Epithelial cell of prostate (primary cell): ENCODE measurements around the gene C17orf78.
"Not testable (repeated sequence)": the region's sequence is repeated elsewhere in the genome, so short reads cannot be mapped to it uniquely, and the experiment has no call there.

ENCODE experiments used
- DNase-seq: peaks from one replicate; pipeline ENCODE4 v3.0.0-alpha.2; 2011; ENCODE audit warnings: low read depth, low spot score
- H3K27ac ChIP-seq: fragments of 450-650 bp; 2 replicates; pipeline ENCODE4 v1.5.1; 2017; ENCODE audit warnings: mild to moderate bottlenecking

C17orf78 gene

DNA sequence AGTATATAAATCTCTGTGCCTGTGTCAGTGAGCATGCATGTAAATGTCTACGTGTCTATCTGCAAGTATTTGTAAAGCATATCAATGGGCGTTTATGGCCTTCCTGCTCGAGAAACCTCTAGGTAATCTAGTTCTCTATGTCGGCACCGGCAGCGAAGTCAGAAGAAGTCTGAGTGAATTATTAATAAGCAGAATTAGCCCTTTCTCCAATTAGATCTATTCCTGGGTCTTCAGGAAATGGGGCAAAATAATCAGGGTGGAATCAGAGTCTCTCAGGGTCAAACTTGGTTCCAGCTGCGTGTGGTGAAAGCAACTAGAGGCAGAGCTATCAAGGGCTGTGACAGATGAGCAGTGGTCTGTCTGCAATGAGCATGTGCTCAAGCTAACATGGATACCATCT is at the start of gene C17orf78:
TSS of gene C17orf78 (plus strand) at position 280 of the 400 bp plus-strand sequence. CDS start at position 388, 108 bp downstream.
- DNase-seq = no peak

DNA sequence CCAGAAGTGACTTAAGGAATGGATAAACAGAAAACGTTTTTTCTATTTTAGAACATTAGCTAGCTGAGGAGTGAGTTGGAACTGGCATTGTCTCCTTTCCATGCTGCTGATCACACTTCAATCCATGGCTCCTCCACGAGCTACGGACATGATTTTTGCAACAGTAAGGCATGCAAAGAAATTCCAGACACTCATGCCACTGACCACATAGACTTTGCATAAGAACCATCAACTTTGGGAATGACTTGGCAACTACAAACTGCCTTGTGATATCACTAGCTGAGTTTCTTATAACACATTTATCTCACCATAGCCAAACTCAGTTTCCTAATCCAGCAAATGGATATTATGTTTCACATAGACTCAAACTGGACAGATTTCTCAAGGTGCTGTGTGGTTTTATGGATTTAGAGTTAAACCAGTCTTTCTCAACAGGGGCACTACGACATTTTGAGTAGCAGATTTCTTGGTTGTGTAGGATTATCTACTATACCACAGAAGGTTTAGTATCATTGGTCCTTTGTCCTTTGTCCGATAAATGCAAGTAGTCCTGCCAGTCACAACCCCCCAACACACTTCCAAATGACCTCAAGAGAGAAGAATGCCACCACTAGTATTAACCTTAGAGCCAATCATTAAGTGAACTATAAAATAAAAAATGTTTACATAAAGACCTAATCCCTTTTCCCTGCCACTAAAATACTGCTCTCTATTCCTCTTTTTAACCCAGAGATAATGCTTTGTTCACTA is 48.3 kb upstream of the C17orf78 start:
- DNase-seq = no peak
- no peak overlapping the region for H3K27ac ChIP-seq

More for the DNA sequence above, at the start of gene C17orf78:
- no peak within 1 kb of the TSS for H3K27ac ChIP-seq

DNA sequence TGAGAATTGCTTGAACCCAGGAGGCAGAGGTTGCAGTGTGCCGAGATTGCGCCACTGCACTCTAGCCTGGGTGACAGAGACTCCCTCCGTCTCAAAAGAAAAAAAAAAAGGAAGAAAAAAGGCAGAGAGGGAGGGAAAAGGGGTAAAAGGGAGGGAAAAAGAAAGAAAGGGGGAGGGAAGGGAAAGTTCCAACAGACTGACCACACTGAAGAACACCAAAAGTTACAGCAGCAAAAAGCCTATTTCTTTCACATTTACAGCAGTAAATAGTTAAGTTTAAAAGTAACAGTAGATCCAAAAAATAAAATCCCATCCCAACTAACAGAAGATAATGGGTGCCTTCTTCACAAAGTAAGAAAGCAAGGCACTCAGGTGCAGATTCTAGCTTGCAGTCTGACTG is 36.9 kb upstream of the C17orf78 start:
- H3K27ac ChIP-seq = no peak overlapping the region
- no peak for DNase-seq

DNA sequence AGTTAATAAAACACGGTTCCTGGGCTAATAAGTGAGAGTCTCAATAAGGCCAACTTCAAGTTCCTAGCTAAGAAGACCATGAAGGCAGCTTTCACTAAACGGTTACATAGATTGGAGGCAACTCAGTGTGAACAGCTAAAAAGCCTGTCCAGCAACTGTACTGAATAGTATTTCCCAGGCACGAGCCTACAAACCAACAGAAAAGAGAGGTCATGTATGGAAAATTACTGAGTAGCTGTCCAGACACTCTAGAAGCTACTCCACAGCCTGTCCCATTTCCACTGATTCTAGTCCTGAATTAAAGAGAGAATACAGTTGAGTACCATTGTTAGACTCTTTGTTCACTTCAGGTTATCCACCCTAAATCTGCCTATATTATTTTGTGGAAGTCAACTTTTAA is 36.5 kb upstream of the C17orf78 start:
- no peak for DNase-seq
- H3K27ac ChIP-seq = no peak overlapping the region

DNA sequence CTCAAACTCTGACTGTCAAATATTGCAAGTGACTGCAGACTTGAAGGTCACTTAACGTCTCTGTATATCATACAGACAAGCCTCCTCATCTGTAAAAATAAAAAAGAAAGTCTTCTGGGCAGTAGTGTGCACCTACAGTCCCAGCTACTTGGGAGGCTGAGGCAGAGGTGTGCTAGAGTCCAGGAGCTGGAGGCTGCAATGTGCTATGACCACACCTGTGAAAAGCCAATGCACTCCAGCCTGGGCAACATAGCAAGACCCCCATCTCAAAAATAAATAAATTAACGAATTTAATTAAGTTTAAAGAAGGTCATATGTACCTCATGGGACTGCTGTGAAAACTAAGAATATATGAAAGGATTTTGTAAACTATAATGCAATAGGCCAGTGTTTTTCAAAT is 35.0 kb upstream of the C17orf78 start:
- no peak overlapping the region for H3K27ac ChIP-seq
- DNase-seq = no peak

DNA sequence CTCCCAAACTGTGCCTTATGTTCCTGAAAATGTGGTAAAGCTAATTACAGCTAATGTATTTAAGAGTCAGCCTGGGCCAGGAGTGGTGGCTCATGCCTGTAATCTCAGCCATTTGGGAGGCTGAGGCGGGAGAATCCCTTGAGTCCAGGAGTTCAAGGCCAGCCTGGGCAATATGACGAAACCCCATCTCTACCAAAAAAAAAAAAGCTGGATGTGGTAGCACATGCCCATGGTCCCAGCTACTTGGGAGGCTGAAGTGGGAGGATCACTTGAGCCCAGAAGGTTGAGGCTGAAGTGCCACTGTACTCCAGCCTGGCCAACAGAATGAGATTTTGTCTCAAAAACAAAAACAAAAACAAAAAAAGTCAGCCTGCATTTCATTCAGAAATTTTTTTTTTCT is 33.2 kb upstream of the C17orf78 start:
- no peak for DNase-seq
- no peak overlapping the region for H3K27ac ChIP-seq

DNA sequence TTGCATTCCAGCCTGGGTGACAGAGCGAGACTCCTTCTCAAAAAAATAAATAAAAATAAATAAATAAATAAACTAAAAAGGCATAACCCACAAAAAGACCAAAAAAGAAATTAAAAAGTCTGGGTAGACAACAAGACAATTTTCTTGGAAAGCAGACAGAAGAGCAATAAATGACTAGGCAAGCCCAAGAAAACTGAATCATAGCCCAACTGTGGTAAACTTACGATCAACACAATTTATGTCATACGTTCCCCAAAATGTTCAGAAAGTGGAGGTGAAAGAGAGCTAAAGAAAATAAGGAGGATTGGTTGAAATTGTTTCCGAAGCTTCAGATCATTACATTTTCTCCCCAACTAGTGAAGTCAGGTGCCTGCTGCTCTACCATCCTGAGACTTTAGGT is 31.3 kb upstream of the C17orf78 start:
- no peak overlapping the region for H3K27ac ChIP-seq
- DNase-seq = no peak

DNA sequence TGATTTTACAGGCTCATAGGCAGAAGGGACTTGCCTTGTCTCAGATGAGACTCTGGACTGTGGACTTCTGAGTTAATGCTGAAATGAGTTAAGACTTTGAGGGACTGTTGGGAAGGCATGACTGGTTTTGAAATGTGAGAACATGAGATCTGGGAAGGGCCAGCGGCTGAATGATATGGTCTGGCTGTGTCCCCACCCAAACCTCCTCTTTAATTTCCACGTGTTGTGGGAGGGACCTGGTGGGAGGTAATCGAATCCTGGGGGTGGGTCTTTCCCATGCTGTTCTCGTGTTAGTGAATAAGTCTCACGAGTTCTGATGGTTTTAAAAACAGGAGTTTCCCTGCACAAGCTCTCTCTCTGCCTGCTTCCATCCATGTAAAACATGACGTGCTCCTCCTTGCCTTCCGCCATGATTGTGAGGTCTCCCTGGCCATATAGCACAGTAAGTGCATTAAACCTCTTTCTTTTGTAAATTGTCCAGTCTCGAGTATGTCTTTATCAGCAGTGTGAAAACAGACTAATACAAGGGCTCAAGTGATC is 28.9 kb upstream of the C17orf78 start:
- H3K27ac ChIP-seq, DNase-seq: not testable (repeated sequence)

DNA sequence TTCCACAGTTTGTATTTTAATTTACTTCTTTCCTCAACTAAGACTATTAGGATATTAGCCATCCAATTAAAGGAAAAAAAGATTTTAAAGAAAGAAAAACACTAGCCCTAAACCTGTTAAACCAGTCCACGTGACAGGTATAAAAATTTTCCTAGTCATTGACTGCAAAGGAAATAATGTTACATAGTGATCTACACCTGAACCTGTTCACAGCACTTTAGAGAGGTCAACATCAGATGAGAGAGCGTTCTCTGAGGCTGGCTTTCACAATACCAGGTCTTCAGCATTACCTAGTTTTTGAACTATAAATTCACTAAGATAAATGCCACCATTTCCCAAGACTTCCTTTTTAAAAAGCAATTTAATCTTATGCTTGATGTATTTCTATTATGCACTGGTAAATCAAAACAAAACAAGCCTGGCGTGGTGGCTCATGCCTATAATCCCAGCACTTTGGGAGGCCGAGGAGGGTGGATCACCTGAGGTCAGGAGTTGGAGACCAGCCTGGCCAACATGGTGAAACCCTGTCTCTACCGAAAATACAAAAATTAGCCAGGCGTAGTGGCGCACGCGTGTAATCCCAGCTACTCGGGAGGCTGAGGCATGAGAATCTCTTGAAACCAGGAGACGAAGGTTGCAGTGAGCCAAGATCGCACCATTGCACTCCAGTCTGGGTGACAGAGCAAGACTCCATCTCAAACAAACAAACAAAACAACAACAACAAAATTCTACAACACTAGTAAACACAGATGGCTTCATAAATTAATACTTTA is 18.8 kb upstream of the C17orf78 start:
- peak overlapping the region; percentile 94 for H3K27ac ChIP-seq
- DNase-seq = not testable (repeated sequence)

DNA sequence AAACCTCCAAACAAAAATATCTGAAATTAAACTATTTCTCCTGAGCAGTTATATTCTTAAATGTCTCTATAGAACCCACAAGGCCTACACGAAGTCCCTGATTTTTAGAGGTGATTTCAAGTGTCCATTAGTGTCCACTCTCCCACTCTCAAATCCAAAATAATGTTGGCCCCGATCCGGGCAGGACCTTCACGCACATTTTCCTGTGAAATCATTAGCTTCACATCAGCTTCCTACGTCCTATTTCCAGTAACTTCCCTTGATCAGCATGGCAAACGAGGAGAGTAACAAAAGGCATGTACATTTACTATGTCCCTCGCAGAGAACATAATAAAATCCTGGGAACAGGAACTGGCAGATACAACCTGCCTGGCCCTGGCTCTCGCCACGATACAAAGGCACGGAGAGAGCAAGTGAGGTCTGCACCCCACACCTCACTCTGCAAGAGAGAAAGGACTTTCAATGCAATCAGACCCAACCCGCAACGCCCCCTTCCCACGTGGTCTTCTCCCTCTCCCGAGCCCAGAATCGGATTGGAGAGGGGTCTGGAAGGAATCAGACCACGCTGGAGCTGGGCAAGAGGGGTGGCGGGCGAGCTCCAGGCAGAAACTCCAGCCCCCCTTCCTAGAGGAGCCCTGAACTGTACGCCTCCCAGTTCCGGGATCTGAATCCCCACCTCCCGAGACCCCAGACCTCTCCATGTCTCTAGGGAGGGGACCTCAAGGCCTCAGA is 17.5 kb upstream of the C17orf78 start:
- peak overlapping the region; percentile 94 for H3K27ac ChIP-seq
- no peak for DNase-seq

DNA sequence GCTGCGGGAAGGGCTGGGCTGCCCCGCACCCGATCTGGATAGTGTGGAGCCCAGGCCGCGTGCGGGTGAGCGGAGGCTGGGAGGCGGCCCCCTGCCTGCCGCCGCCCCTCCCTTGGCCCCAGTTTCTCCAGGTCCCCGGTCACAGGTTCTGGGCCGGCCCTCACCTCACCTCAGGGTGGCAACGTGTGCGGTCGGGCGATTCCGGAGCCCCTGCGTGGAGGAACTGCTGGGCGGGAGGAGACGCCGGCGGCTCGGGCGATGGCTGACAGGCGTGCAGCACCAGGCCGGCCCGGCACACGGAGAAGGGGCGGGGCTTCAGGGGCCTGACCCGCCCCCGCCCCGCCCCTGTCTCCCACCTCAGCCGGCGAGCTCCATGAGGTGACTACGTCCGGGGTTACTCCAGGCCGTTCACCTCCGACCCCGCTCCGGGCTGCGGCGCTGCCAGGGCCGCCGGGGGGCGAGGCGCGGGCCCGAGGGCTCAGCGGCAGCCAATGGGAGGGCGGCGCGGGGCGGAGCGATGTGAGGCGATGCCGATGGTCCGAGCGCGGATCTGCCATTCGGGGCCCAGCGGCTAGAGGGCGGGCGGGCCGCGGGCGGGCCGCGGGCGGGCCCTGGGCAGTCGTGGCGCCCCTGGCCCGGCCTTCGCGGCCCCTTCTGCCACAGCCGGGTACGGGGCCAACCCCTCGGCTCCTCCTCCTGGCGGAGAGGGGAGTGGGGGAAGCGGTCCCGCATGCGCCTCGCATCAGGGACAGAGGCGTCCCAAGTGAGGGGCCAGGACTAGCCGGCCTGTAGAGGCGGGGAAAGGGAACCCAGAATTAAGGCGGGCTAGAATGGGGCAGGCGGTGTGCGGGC is 16.7 kb upstream of the C17orf78 start:
- peak overlapping the region; percentile 94 for H3K27ac ChIP-seq
- DNase-seq = no peak

DNA sequence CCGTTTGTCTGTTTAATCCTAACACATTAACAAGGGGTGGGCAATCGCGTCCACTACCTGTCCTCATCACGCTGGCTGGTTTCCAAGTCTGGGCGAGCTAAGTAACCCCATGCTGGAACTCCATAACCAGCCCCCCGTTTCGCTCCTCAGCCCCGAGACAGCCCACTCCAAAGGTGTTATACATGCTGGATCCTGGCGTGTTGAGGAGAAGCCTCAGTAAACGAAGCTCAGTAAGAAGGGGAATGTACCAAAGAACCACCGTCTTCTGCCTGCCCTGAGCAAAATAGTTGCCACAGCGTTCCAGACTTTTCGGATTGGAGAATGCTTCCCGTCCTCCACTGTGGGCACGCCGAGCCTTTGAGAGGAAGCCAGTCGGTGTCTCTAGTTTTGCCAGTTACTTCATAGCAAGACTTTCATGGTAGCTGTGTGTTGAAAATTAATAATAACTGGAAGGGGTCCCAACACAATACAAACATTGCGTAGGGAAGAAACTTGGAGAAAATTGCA is 16.1 kb upstream of the C17orf78 start:
- no peak for DNase-seq
- peak overlapping the region; percentile 94 for H3K27ac ChIP-seq

DNA sequence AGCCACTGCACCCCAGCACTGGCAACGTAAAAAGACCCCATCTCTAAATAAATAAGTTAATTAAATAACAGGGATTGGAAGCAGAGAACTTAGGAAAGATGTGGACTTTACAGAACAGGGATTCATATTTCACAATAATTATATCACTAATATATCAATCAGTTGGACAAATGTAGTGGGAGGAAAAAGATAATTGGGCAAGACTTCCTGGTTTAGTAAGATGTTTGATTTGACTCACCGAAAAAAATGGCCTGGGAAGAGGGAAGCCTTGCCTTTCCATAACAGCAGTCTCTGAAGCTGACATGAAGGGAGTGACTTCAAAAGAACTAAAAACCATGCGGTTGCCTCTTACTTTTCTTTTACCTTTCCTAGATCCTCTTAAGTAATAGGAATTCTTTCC is 15.2 kb upstream of the C17orf78 start:
- peak overlapping the region; percentile 94 for H3K27ac ChIP-seq
- peak; percentile 59 for DNase-seq

DNA sequence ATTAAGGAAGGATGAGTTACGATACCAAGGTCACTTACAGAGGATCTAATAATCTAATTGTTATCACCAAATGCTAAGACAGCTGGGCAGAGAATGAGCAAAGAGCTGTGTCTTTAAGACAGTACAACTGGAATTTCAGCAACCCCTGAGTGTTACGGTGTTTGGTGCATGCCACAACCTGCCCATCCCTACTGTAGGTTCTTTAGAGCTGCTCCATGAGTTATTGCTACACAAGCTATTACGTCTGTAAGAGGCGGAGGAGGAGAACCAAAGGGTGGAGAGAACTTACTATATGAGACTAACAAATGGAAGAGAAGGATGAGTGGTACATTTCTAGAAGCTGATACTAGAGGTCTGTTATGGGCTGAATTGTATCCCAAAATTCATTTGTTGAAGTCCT is 14.2 kb upstream of the C17orf78 start:
- DNase-seq = peak; percentile 96
- peak overlapping the region; percentile 94 for H3K27ac ChIP-seq

DNA sequence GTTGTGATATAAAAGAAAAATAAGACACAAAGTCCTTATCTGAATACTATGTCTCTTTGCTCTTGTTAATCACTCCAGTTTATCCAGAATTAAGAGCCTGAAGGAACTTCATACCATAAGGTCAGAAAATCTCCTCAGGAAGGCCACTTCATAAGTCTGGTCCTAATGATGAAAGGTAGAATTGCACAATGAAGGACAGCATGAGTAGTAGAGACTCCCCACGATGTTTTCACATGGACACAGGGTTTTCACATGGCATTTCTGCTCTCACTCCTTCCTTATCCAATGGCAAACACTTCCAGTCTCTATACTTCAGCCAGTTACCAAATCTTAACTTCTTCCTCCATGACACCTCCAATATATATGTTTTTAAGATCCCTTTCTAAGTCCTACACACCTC is 10.2 kb upstream of the C17orf78 start:
- DNase-seq = no peak
- no peak overlapping the region for H3K27ac ChIP-seq

DNA sequence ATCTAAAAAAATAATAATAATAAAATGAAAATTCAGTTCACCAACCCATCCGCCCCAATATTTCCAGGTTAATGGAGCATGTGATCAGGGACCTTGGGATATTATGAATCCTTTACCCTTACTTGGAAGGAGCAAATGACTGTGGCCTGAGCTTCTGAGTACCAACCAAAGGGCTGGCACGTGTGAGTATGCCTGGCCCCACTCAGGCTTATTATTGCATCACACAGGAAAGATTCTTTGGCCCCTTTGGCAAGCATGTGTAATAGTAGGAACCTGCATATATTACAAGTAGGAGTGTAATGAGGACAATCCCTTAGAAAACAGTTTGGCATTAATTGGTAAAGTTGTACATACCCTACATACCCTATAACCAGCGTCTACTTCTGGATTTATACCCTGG is 7.2 kb upstream of the C17orf78 start:
- H3K27ac ChIP-seq = peak overlapping the region; percentile 20
- DNase-seq = no peak

DNA sequence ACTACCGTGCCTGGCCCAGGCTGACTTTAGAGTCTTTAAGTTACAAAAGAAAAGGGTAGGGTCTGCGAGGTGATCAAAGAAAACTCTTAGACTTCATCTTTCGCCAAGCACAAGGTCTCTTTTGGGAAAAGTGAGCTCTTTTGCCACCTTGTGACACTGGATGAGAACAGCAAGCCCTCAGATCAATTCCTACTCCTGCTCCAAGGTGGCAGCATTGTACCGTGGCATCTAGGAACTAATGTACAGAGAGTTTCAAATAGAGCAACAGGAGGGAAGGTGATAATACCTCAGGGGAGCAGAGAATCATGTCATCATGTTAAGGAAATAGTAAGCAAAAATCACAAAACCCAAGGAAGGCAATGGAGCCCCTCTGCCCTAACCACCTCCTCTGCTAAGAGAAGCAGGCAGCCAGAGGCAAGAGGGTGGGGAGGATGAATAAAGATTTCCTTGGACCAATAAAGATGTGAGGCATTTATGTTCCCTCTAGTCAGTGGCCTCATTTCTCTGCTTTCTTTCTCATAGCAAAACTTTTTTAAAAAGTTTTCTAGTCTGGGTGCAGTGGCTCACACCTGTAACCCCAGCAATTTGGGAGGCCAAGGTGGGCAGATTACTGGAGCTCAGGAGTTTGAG is 2.1 kb upstream of the C17orf78 start:
- H3K27ac ChIP-seq = no peak overlapping the region
- no peak for DNase-seq

DNA sequence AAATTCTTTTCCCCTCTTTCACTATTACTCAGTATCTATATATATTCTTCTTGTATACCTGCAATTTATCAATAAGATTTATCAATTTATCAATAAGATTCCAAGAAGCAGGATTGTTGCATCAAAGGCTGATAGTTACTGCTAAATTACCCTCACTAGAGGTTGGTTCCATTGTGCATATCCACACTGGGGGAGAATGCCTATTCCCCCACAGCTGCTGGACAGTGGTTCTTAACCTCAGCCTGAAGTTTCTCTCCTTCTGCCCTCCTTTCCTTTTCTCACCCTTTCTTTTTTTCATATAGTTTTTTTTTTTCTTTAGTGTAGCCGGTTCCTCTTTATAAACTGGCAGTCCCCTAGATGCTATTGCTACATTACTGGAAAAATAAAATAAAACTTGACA is 6.3 kb downstream of the C17orf78 start:
- no peak overlapping the region for H3K27ac ChIP-seq
- DNase-seq = no peak

DNA sequence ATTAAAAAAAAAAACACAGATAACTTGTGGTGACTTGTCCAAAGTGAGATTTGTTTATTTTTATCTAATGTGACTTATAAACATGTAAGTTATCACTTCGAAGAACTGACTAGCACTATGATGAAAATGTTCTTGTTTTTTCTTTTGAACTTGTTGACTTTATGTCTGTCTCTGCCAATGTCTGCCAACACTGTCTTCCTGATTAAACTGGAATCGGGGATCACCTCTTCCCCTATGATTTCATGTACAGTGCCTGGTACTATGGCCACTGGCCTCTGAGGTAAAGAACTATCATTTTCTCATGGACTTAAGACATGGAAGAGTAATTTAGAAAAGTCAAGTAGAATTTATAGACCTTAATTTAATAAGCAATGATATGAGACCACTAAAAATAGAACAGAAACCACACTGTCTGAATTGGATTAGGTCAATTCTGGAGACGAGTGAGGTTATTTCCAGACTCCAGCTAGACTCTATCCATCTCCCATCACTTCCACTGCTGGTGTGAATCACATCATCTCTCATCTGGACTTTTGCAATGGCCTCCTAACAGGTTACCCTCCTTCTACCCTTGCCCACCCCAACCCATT is 8.9 kb downstream of the C17orf78 start:
- H3K27ac ChIP-seq = no peak overlapping the region
- DNase-seq = no peak
